Ovary (tissue), 3 donors: ENCODE measurements around the gene RALBP1.

Experiments used
- POLR2A ChIP-seq: fragments of 450-650 bp; IDR thresholded peaks from one replicate; pipeline ENCODE4 v1.6.1; 2017; ENCODE audit warnings: antibody characterized with exemption, mild to moderate bottlenecking, moderate library complexity
- TF ChIP-seq, protein P1 (sequence below), 3 donors: fragments of 450-650 bp in 2 of 3; fragments of 200-600 bp in 1 of 3; IDR thresholded peaks; one replicate each; pipeline versions ENCODE4 v1.5.1 to v1.8.0; 2016 to 2022; ENCODE audit warnings: antibody characterized with exemption in 3 of 3, mild to moderate bottlenecking in 1 of 3
- donor health status: DM: no; HTN: no; CAD: no.

GRCh38 chr18:9557250-9557943 lies 82.1 kb downstream of the RALBP1 start:
- TF ChIP-seq, protein P1, sequence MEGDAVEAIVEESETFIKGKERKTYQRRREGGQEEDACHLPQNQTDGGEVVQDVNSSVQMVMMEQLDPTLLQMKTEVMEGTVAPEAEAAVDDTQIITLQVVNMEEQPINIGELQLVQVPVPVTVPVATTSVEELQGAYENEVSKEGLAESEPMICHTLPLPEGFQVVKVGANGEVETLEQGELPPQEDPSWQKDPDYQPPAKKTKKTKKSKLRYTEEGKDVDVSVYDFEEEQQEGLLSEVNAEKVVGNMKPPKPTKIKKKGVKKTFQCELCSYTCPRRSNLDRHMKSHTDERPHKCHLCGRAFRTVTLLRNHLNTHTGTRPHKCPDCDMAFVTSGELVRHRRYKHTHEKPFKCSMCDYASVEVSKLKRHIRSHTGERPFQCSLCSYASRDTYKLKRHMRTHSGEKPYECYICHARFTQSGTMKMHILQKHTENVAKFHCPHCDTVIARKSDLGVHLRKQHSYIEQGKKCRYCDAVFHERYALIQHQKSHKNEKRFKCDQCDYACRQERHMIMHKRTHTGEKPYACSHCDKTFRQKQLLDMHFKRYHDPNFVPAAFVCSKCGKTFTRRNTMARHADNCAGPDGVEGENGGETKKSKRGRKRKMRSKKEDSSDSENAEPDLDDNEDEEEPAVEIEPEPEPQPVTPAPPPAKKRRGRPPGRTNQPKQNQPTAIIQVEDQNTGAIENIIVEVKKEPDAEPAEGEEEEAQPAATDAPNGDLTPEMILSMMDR (IDR thresholded peaks at IDR 0.05), result no peak
- TF ChIP-seq POLR2A, result no peak
